Naive B cell (primary cell): ENCODE data around the gene ADGRF1. TPM values are rescaled to one million over a fixed set of nuclear protein-coding genes. Genes with fewer than 3 reads are reported as not detected.
"Not testable (repeated sequence)": the region's sequence is repeated elsewhere in the genome, so short reads cannot be mapped to it uniquely, and the experiment has no call there.

Experiments used
- ATAC-seq, 2 donors: fragments of 150-1000 bp; cut with Tn5 transposase; 2 replicates each; pipeline ENCODE4 v1.10.0; 2021; ENCODE audit warnings: low read depth in 2 of 2, mild to moderate bottlenecking in 2 of 2, moderate library complexity in 2 of 2
- DNase-seq: peaks from one replicate; pipeline ENCODE4 v3.0.0; 2022
- H3K27ac Mint-ChIP-seq, 6 donors: one replicate each; pipeline ENCODE4 v1.8.0; 2020 to 2022; ENCODE audit warnings: mild to moderate bottlenecking in 6 of 6, mixed read lengths in 6 of 6, moderate library complexity in 5 of 6, inconsistent platforms in 2 of 6
- H3K27me3 Mint-ChIP-seq, 3 donors: one replicate each; pipeline ENCODE4 v1.8.0; 2021 to 2022; ENCODE audit warnings: mixed read lengths in 3 of 3, mild to moderate bottlenecking in 1 of 3
- H3K36me3 Mint-ChIP-seq, 2 donors: one replicate each; pipeline ENCODE4 v1.8.0; 2020 to 2022; ENCODE audit warnings: mixed read lengths in 2 of 2, inconsistent platforms in 1 of 2, mild to moderate bottlenecking in 1 of 2
- H3K4me1 Mint-ChIP-seq, 3 donors: one replicate each; pipeline ENCODE4 v1.8.0; 2020 to 2022; ENCODE audit warnings: mixed read lengths in 3 of 3, inconsistent platforms in 1 of 3, mild to moderate bottlenecking in 1 of 3, moderate library complexity in 1 of 3
- H3K4me3 Mint-ChIP-seq, 8 donors: one replicate each; pipeline ENCODE4 v1.8.0; 2020 to 2022; ENCODE audit warnings: mild to moderate bottlenecking in 8 of 8, mixed read lengths in 8 of 8, moderate library complexity in 8 of 8, inconsistent platforms in 2 of 8
- H3K9me3 Mint-ChIP-seq, 7 donors: one replicate each; pipeline ENCODE4 v1.8.0; 2020 to 2022; ENCODE audit warnings: mixed read lengths in 7 of 7, mild to moderate bottlenecking in 5 of 7, inconsistent platforms in 2 of 7, moderate library complexity in 1 of 7
- polyA plus RNA-seq, 6 donors: library from polyadenylated mRNA; unstranded; fragments of 300-500 nt; fragmentation: Illumina TruSeq; gene quantifications; one replicate each; pipeline ENCODE4 v1.2.3, GENCODE V29; 2021; ENCODE audit warnings: low read depth in 6 of 6

The ADGRF1 gene
- polyA plus RNA-seq, 6 donors from 2014 or later, result not detected

DNA sequence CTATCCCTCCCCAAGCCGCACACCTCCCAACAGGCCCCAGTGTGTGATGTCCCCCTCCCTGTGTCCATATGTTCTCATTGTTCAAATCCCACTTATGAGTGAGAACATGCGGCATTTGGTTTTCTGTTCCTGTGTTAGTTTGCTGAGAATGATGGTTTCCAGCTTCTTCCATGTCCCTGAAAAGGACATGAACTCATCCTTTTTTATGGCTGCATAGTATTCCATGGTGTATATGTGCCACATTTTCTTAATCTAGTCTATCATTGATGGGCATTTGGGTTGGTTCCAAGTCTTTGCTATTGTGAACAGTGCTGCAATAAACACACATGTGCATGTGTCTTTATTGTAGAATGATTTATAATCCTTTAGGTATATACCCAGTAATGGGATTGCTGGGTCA, 12.2 kb upstream of the ADGRF1 start:
- H3K27ac Mint-ChIP-seq, H3K9me3 Mint-ChIP-seq, ATAC-seq, H3K27me3 Mint-ChIP-seq, H3K4me1 Mint-ChIP-seq, H3K36me3 Mint-ChIP-seq, DNase-seq: not testable (repeated sequence)
- H3K4me3 Mint-ChIP-seq, result peak overlapping the region in 1 of 8 donors; percentile 47

DNA sequence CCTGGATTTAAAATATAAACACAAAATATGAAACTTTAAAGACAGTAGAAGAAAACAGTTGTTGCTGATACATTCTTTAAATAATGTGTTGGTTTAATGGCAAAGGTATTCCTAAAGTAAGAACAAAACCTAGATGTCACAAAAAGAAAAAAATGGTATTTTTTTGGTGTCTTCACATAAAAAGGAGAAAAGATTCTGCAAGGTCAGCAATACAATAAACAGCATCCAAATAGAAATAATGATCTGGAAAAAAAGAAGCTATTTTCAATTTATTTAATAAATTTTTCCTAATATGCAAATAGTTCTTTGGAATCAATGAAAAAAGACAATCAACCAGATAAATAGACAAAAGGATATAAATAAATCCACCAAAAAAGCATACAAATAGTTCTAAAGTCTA, 6.5 kb upstream of the ADGRF1 start:
- no peak overlapping the region for H3K4me3 Mint-ChIP-seq
- peaks cover 0 to 3% (median 0%) of the 10 kb centered on the region in 7 donors for H3K9me3 Mint-ChIP-seq

DNA sequence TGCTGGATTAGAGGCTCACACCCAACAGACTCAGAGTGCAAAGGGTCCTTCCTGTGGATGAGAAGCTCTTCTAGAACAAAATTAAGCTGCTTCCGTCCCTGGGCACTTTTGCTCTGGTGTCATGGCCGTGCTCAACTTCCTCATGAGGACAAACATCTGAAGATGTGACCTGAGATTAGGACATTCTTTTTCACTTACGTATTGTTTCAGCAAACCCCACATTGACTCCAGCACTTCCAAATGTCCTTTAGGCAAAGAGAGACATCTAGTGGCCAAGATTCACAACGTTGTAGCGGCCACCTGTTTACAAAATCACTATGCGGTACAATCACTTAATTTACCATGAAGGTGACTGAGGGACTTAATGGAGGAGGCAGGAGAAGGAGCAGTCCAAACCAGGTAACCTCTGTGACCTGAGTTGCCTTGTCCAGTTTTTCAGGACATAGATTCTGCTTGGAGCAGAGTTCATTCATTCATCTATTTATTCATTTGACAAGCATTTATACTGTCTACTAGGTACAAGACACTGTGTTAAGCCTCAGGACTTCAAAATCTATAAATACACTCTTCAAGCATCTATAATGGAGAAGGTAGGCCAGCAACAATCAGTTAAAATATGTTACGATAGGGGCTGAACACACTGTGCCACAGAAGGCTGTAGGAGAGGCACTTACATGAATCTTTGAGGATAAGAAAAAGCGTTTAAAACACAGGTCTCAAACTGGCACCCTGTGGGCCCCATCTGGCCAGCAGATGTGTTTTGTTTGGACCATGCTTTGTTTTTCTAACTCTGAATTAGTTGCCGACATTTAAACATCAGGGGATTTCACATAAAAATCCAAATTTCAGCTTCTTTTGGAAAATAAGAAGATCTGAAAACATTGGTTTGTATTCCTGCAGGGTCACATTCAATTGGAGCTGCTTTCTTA, 5.6 kb upstream of the ADGRF1 start:
- H3K9me3 Mint-ChIP-seq, result peaks cover 0 to 3% (median 0%) of the 10 kb centered on the region in 7 donors
- peak overlapping the region in 1 of 6 donors; percentile 23 for H3K27ac Mint-ChIP-seq
- DNase-seq, result peak; percentile 14

More for the DNA sequence above, 6.5 kb upstream of the ADGRF1 start:
- peaks cover 0 to 3% (median 0%) of the 10 kb centered on the region in 3 donors for H3K4me1 Mint-ChIP-seq
- no peaks in the 10 kb centered on the region for H3K36me3 Mint-ChIP-seq
- no peak for ATAC-seq
- H3K27ac Mint-ChIP-seq, result peak overlapping the region in 1 of 6 donors; percentile 78
- DNase-seq, result no peak
- peaks cover 0 to 9% (median 6%) of the 10 kb centered on the region in 3 donors for H3K27me3 Mint-ChIP-seq

DNA sequence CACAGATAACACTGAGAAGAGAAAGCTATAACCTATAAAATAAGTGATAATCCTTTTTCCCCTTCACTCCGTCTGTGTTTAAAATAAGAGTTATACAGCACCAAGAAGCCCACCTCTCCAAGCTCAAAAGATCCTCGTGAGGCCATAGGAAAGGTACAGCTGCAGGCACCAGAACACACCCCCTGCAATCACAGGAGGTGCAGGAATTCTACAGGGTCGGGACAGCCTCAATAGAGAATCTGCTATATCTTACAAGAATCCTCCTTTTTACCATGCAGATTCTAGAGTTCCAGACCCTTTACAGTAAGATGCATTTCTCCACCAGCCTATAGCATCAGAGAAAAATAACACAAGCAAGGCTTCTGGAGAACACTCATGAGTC, 5.0 kb upstream of the ADGRF1 start:
- H3K4me1 Mint-ChIP-seq, result peaks cover 0 to 3% (median 0%) of the 10 kb centered on the region in 3 donors
- peaks cover 0 to 3% (median 0%) of the 10 kb centered on the region in 7 donors for H3K9me3 Mint-ChIP-seq
- H3K27me3 Mint-ChIP-seq, result peaks cover 0 to 9% (median 6%) of the 10 kb centered on the region in 3 donors
- DNase-seq (no peak), ATAC-seq (no peak)
- no peak overlapping the region for H3K4me3 Mint-ChIP-seq
- H3K27ac Mint-ChIP-seq, result no peak overlapping the region
- no peaks in the 10 kb centered on the region for H3K36me3 Mint-ChIP-seq

More for the DNA sequence above, 5.6 kb upstream of the ADGRF1 start:
- Mint-ChIP-seq H3K4me1 (peaks cover 0 to 3% (median 0%) of the 10 kb centered on the region in 3 donors), H3K27me3 (peaks cover 0 to 9% (median 6%) of the 10 kb centered on the region in 3 donors), H3K36me3 (no peaks in the 10 kb centered on the region), H3K4me3 (no peak overlapping the region)
- peak in 1 of 2 donors; percentile 48 for ATAC-seq

DNA sequence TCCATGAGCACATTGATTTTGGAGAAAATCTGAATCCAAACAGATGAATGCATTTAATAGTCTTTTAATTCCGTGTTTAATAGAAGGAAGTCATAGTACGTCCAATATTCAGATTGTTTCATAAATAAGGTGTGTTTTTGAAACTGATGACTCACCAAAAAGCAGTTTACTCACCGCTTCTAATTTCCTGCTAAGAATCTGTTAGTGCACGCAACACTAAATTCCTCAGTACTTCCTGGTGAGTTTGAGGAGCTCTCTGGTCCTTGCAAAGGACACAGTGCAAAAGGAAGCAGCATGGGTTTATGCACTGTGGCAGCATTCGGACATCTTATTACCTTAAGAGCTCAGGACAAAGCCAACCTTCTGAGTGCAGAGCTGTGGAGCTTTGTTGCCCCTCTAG, 2.3 kb upstream of the ADGRF1 start:
- Mint-ChIP-seq H3K36me3 (no peaks in the 10 kb centered on the region), H3K27ac (no peak overlapping the region), H3K27me3 (peaks cover 0 to 9% (median 6%) of the 10 kb centered on the region in 3 donors), H3K4me1 (peaks cover 0 to 3% (median 0%) of the 10 kb centered on the region in 3 donors), H3K9me3 (peaks cover 0 to 1% (median 0%) of the 10 kb centered on the region in 7 donors), H3K4me3 (no peak overlapping the region)
- ATAC-seq (no peak), DNase-seq (no peak)

DNA sequence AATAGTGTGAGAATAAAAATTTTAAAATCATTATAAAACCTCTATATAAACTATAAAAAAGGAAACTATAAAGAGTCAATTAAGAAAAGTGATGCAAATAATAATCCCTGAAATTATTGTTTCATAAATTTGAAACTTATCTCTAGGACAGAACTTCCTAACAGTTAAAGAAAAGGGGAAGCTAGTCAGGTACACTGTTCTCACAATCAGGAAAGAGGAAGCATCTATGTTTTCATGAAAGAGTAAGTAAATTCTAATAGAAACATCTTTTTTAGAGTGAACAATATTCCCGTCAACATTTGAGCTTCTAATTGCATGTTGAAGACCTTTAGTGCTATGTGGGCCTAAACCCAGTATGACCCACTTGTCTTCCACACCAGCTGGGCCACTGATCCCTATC, 1.2 kb upstream of the ADGRF1 start:
- Mint-ChIP-seq H3K36me3 (no peaks in the 10 kb centered on the region), H3K4me3 (no peak overlapping the region), H3K9me3 (no peaks in the 10 kb centered on the region), H3K4me1 (peaks cover 0 to 3% (median 0%) of the 10 kb centered on the region in 3 donors), H3K27ac (no peak overlapping the region), H3K27me3 (peaks cover 0 to 9% (median 6%) of the 10 kb centered on the region in 3 donors)
- ATAC-seq (no peak), DNase-seq (no peak)

DNA sequence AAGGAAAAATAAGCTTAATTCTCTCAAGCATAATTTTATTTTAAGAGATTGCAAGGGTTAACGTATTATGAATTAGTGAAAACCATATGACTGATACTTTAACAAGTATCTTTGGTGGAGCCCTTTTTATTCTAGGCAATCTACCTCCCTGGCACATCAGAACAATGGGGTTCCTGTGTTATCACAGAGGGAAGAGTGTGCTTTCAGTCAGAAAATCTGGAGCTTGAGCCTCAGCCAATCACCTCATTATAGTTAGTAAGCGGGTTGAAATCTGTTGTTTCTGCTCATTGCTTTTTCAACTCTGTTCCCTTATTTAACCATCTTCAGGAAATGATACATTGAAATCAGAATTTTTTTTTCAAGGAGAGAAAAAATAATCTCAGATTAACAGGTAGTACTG, 391 bp downstream of the ADGRF1 start:
- Mint-ChIP-seq H3K36me3 (no peaks in the 10 kb centered on the region), H3K9me3 (peaks cover 0 to 2% (median 0%) of the 10 kb centered on the region in 7 donors), H3K4me1 (no peaks in the 10 kb centered on the region), H3K27me3 (no peaks in the 10 kb centered on the region), H3K27ac (no peak overlapping the region), H3K4me3 (no peak overlapping the region)
- DNase-seq (no peak), ATAC-seq (no peak)

DNA sequence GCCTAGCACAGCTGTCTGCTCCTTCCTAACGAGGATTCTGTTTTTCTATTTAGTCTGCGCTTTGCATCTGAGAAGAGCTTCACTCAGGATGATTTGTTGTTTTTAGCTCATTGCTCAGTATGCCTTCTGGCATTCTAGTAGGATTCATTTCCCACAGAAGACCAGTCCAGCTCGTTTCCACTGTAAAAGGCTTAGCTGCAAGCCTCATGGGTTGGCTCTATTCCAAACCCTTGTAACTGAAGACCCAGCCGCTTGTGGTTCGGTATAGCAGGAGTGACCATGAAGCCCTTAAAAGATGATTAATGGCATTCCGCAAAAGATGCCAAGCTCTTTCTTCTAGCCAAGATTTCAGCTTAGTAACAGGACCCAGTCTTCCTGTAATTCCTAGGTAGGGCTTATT, 7.2 kb downstream of the ADGRF1 start:
- no peak for DNase-seq
- ATAC-seq, result no peak
- Mint-ChIP-seq H3K27ac (no peak overlapping the region), H3K4me3 (no peak overlapping the region), H3K36me3 (no peaks in the 10 kb centered on the region), H3K4me1 (no peaks in the 10 kb centered on the region), H3K9me3 (peaks cover 0 to 2% (median 0%) of the 10 kb centered on the region in 7 donors), H3K27me3 (peaks cover 4 to 21% (median 10%) of the 10 kb centered on the region in 3 donors)

DNA sequence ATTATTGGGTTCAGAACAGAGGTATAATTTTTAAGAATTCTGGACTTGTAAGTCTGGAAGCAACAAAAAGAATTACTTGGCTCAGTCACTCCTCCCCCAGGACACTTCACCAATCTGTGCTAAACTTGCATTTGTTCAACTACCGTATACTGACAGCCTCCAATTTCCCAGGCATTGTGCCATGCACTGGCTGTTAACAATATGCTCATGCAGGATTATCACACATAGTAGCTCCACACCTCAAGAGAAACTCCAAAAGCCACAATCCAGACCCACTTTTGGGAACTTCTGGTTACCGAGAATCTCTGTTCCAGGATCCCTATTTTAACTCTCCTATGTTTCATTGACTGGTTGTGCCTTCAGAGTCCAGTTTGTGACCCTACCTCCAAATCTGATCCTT, 7.7 kb downstream of the ADGRF1 start:
- no peak overlapping the region for H3K27ac Mint-ChIP-seq
- no peaks in the 10 kb centered on the region for H3K36me3 Mint-ChIP-seq
- peaks cover 0 to 2% (median 0%) of the 10 kb centered on the region in 7 donors for H3K9me3 Mint-ChIP-seq
- ATAC-seq (no peak), DNase-seq (no peak)
- H3K27me3 Mint-ChIP-seq, result peaks cover 4 to 21% (median 10%) of the 10 kb centered on the region in 3 donors
- no peaks in the 10 kb centered on the region for H3K4me1 Mint-ChIP-seq
- H3K4me3 Mint-ChIP-seq, result no peak overlapping the region

DNA sequence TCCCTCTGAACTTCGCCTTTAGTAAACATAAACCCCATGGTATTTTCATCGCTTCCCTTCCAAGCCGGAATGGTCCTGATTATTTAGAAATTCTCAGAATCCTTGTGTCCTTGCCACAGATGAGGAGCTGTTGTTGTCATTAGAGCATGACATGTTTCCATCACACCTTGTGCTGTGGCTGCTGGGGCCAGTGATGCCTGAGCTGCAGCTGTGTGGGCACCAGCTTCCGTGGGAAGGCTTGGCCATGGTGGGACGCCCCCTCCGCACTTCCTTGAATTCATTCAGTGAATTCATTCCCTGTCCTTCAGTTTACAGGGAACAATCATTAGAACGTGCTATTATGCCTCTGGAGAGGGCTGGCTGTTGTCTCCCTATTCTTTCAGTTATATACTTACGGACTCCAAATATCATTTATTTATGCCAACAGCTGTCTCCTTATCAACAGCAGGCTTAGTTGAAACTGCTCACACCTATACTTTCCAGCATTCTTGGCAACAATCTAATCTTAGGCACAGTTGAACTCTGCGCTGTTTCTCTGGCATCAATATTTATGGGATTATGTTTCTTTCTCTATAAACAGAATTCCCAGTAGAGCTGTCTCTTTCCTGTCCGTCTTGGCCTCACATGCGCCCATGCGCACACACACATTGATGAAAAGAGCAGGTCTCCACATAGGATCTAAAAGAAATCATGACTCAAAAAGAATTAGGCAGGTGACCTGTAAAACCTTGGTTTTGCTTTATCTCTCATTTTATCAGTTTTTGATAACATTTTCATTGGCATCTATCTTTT, 9.0 kb downstream of the ADGRF1 start:
- Mint-ChIP-seq H3K27ac (no peak overlapping the region), H3K9me3 (peaks cover 0 to 2% (median 0%) of the 10 kb centered on the region in 7 donors), H3K4me1 (no peaks in the 10 kb centered on the region), H3K27me3 (peaks cover 4 to 21% (median 10%) of the 10 kb centered on the region in 3 donors), H3K4me3 (no peak overlapping the region), H3K36me3 (no peaks in the 10 kb centered on the region)
- ATAC-seq, result no peak
- no peak for DNase-seq

DNA sequence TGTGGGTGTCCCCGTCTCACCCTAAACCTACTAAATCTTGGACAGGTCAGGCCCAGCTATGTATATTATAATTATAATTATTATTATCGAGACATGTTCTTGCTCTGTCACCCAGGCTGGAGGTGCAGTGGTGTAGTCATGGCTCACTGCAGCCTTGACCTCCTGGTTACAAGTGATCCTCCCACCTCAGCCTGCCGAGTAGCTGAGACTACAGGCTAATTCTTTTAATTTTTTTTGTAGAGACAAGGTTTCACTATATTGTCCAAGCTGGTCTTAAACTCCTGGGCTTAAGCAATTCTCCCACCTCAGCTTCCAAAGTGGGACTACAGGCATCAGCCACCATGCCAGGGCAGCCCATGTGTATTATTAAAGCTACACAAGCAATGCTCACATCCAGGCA, 10.5 kb downstream of the ADGRF1 start:
- H3K27ac Mint-ChIP-seq, result no peak overlapping the region
- ATAC-seq (no peak), DNase-seq (no peak)
- no peaks in the 10 kb centered on the region for H3K4me1 Mint-ChIP-seq
- no peaks in the 10 kb centered on the region for H3K36me3 Mint-ChIP-seq
- no peaks in the 10 kb centered on the region for H3K9me3 Mint-ChIP-seq
- H3K4me3 Mint-ChIP-seq, result no peak overlapping the region
- peaks cover 4 to 21% (median 10%) of the 10 kb centered on the region in 3 donors for H3K27me3 Mint-ChIP-seq

DNA sequence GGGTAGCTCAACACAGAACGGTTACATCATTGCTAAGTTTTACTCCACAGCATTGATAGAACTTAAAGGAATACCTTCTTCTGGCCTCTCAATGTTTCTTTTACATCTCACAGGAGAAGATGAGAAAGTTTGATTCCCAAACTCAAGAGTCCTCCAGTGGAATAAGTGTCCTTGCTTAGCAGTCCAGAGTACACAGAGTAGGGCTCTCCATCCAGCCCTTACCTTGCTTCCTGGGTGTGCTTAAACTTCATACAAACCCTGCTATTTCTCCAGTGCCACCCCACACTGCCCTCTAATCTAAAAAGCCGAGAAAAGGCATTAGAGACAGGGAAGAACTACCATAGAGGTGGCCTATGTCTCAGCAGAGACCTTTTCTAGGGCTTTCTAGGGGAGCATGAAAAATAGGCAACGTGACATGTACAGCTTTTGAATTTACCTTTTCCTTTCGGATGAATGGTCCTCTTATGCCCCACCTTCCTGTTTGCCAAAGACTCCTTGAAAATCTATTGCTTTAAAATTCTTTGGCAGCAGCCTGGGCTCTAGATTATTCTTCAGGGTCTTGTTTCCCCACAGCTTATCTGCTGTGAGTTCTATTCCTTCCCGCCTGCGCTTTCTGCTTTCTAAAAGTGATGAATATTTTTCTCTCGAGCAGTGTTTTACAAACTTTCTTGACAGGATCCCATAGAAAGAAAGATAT, 12.1 kb downstream of the ADGRF1 start:
- no peak overlapping the region for H3K4me3 Mint-ChIP-seq
- peaks cover 0 to 8% (median 6%) of the 10 kb centered on the region in 3 donors for H3K27me3 Mint-ChIP-seq
- H3K36me3 Mint-ChIP-seq, result no peaks in the 10 kb centered on the region
- H3K9me3 Mint-ChIP-seq, result no peaks in the 10 kb centered on the region
- DNase-seq (no peak), ATAC-seq (no peak)
- no peak overlapping the region for H3K27ac Mint-ChIP-seq
- H3K4me1 Mint-ChIP-seq, result no peaks in the 10 kb centered on the region

DNA sequence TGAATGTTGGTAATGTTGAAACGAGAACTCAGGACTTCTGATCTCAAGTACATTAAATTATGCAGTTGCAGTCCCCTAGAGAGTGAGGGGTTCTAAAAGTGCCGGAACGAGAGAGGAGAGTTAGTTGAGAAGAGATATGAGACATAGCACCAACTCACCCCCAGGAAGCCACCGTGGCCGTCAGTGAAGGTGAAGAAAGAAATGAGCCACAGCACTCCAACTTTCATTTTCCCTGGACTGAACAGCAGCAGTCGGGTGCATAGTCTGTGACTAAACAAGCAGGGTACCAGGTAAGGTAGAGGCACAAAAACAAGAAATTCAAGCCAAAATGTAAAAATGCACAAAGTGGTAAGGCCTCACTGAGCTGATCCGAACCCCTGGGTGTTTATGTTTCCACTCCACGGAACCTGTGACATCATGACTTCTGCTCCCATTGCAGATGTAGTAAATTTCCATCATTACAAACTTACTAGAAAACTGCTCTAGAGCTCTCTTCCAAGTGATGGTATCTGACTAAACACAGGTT, 13.2 kb downstream of the ADGRF1 start:
- H3K4me1 Mint-ChIP-seq, result no peaks in the 10 kb centered on the region
- H3K4me3 Mint-ChIP-seq, result no peak overlapping the region
- DNase-seq (no peak), ATAC-seq (no peak)
- no peaks in the 10 kb centered on the region for H3K27me3 Mint-ChIP-seq
- no peaks in the 10 kb centered on the region for H3K9me3 Mint-ChIP-seq
- no peak overlapping the region for H3K27ac Mint-ChIP-seq
- H3K36me3 Mint-ChIP-seq, result no peaks in the 10 kb centered on the region
